GM23248 (cell line): ENCODE results near the gene EHD4.

Source experiments
- EZH2 ChIP-seq: fragments of 200-600 bp; sonication (generic); IDR thresholded peaks from 2 replicates; pipeline ENCODE4 v1.6.1; 2018; ENCODE audit warnings: antibody characterized with exemption, mild to moderate bottlenecking; ENCODE audit not compliant: insufficient read depth, poor library complexity, severe bottlenecking
- EZH2phosphoT487 ChIP-seq: fragments of 200-600 bp; sonication (generic); IDR thresholded peaks from 2 replicates; pipeline ENCODE4 v1.6.1; 2018; ENCODE audit warnings: antibody characterized with exemption, moderate library complexity, mild to moderate bottlenecking, low read depth; ENCODE audit not compliant: insufficient read depth

GRCh38 chr15:41851755-41852370 lies 120.5 kb downstream of the EHD4 start:
- no peak for TF ChIP-seq EZH2phosphoT487
- TF ChIP-seq EZH2 = no peak
